ENCODE results near the gene OVCH1. TPM values are rescaled to one million over a fixed set of nuclear protein-coding genes. Genes with fewer than 3 reads are reported as not detected.

The OVCH1 gene
- total RNA-seq, 4 donors from 2014 or later: 0.35 to 1.0 TPM; not detected in 2

DNA sequence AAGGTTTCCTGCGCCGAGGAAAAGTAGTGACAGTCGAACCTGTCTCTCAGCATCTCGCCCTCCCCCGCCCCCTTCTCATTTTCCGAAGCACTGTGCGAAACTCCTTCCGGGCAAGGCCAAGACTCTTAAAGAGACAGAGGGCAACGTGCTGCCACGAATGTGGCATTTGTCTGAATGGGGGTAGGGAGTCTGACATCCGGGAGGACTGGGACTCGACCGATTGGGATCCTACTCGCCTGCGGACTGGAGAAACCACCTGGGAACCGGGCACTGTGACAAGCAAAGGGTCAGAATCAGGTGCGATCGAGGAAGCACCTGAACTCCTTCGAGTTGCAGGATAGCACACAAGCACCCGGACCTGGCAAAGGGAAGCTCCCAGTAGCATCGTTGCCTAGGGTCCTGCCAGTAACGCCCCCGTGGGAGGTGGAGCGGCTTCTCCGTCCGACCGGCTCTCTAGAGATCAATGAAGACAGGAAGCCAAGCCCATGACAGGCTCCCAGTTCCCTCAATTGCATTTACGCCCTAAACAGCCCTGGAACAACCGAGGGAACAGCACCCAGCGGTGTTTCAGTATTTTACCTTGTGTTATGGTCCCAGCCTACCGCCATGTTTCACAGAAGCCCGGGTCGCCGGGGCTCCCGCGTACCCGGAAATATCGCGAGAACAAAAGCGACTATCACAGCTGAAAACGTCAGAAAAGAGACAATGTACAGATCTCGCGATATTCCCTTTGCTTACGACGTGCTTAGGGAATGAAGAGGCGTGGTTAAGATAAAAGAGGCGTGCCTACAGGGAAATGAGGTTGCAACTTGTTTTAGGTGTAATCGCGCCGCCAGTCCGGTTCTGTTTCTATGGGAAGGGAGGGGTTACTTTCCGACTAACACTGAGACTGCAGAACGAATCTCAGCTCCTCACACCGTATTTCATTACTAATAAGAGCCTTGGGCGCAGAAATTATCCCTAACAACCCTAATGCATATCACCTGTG is 116.7 kb downstream of the OVCH1 start, which contains the start of gene ERGIC2:
Gene ERGIC2 (minus strand): TSS at position 637 of the 988 bp plus-strand sequence. CDS start 9,539 bp downstream, outside the sequence.
- TF ChIP-seq, protein P1, sequence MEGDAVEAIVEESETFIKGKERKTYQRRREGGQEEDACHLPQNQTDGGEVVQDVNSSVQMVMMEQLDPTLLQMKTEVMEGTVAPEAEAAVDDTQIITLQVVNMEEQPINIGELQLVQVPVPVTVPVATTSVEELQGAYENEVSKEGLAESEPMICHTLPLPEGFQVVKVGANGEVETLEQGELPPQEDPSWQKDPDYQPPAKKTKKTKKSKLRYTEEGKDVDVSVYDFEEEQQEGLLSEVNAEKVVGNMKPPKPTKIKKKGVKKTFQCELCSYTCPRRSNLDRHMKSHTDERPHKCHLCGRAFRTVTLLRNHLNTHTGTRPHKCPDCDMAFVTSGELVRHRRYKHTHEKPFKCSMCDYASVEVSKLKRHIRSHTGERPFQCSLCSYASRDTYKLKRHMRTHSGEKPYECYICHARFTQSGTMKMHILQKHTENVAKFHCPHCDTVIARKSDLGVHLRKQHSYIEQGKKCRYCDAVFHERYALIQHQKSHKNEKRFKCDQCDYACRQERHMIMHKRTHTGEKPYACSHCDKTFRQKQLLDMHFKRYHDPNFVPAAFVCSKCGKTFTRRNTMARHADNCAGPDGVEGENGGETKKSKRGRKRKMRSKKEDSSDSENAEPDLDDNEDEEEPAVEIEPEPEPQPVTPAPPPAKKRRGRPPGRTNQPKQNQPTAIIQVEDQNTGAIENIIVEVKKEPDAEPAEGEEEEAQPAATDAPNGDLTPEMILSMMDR (IDR thresholded peaks at IDR 0.05): peak in 2 of 4 experiments; percentile 7 to 19
- peak; percentile 65 to 84 for TF ChIP-seq POLR2A (IDR thresholded peaks at IDR 0.05)
- Histone ChIP-seq H3K27ac (peak within 1 kb of the TSS; percentile 91 to 92), H3K36me3 (no peaks in the 10 kb centered on the region), H3K27me3 (no peaks in the 10 kb centered on the region), H3K4me1 (no peaks in the 10 kb centered on the region), H3K4me3 (peak within 1 kb of the TSS; percentile 72 to 93), H3K9me3 (no peaks in the 10 kb centered on the region)
- intact Hi-C loops (cut with DNase I; ENCODE audit: low total_unique reads): no loop called here
- DNase-seq: peak; percentile 90 to 94

Other genes starting within 250 kb of the OVCH1 start
- 10 to 100 TPM; 16.4 to 91.3 (median 48.7) TPM for gene ERGIC2, start 116.5 kb downstream of the OVCH1 start, total RNA-seq